Uterus (tissue), 4 donors: ENCODE data around the gene SLC29A1. TPM values are rescaled to one million over a fixed set of nuclear protein-coding genes. Genes with fewer than 3 reads are reported as not detected.

ENCODE experiments used
- DNase-seq, 2 donors: peaks; one replicate each; pipeline ENCODE4 v3.0.0-alpha.2; 2019 to 2020
- H3K27ac ChIP-seq, 2 donors: fragments of 200-600 bp; sonication (generic); 1 replicate in 1 of 2; 2 replicates in 1 of 2; pipeline ENCODE4 v1.5.1; 2016 to 2018
- H3K27me3 ChIP-seq, 2 donors: fragments of 200-600 bp; sonication (generic); one replicate each; pipeline ENCODE4 v1.5.1; 2018 to 2019; ENCODE audit warnings: control low read depth in 1 of 2
- H3K36me3 ChIP-seq, 2 donors: fragments of 200-600 bp; sonication (generic); one replicate each; pipeline ENCODE4 v1.5.1; 2019; ENCODE audit warnings: control low read depth in 1 of 2
- H3K4me1 ChIP-seq, 2 donors: fragments of 200-600 bp; sonication (generic); one replicate each; pipeline ENCODE4 v1.5.1; 2018 to 2019; ENCODE audit warnings: control low read depth in 1 of 2
- H3K4me3 ChIP-seq, 2 donors: fragments of 200-600 bp; sonication (generic); 1 replicate in 1 of 2; 2 replicates in 1 of 2; pipeline ENCODE4 v1.5.1; 2018 to 2019; ENCODE audit warnings: mild to moderate bottlenecking in 1 of 2
- H3K9me3 ChIP-seq, 2 donors: fragments of 200-600 bp; sonication (generic); one replicate each; pipeline ENCODE4 v1.5.1; 2019; ENCODE audit warnings: control low read depth in 1 of 2
- POLR2A ChIP-seq, 2 donors: fragments of 450-650 bp; IDR thresholded peaks; one replicate each; pipeline ENCODE4 v1.6.1; 2016; ENCODE audit warnings: antibody characterized with exemption in 2 of 2, mild to moderate bottlenecking in 1 of 2, moderate library complexity in 1 of 2
- intact Hi-C: fragments of 100-400 bp; cut with DNase I; formaldehyde crosslinking; loops from one replicate; pipeline ENCODE4 v1.15.1; 2023; ENCODE audit warnings: low total_unique reads
- total RNA-seq, 4 donors: library from RNA; depleted of rRNA in 3 of 4; stranded (reverse); fragments of >200 nt in 3 of 4; gene quantifications; one replicate each; pipeline versions ENCODE4 v1.1.0 to v1.2.4, GENCODE V29; 2014 to 2023
- TF ChIP-seq, protein P1 (sequence below), 4 experiments: fragments of 200-600 bp in 2 of 4; fragments of 450-650 bp in 2 of 4; sonication (generic) in 2 of 4; IDR thresholded peaks; one replicate each; pipeline ENCODE4 v1.5.1; 2016 to 2019; ENCODE audit warnings: antibody characterized with exemption in 4 of 4, mild to moderate bottlenecking in 2 of 4, moderate library complexity in 1 of 4
- donor health status: DM: yes; HTN: yes; CAD: no.

SLC29A1 gene
- total RNA-seq, 4 donors from 2014 or later, result 29.9 to 150 (median 95.1) TPM

GRCh38 chr6:44257025-44257752 is 33.8 kb downstream of the SLC29A1 start, which contains the start of gene SLC35B2:
TSS of gene SLC35B2 (minus strand) at chr6:44257528. CDS start at chr6:44257410, 118 bp downstream.
- intact Hi-C loops, result no loop called here
- Histone ChIP-seq H3K9me3 (no peaks in the 10 kb centered on the region), H3K27ac (peak within 1 kb of the TSS; percentile 90 to 96), H3K4me3 (peak within 1 kb of the TSS; percentile 62 to 89), H3K27me3 (no peaks in the 10 kb centered on the region), H3K4me1 (peaks cover 0 to 6% of the 10 kb centered on the region in 2 donors), H3K36me3 (no peaks in the 10 kb centered on the region)
- peak; percentile 52 to 87 for TF ChIP-seq POLR2A (IDR thresholded peaks at IDR 0.05)
- TF ChIP-seq, protein P1, sequence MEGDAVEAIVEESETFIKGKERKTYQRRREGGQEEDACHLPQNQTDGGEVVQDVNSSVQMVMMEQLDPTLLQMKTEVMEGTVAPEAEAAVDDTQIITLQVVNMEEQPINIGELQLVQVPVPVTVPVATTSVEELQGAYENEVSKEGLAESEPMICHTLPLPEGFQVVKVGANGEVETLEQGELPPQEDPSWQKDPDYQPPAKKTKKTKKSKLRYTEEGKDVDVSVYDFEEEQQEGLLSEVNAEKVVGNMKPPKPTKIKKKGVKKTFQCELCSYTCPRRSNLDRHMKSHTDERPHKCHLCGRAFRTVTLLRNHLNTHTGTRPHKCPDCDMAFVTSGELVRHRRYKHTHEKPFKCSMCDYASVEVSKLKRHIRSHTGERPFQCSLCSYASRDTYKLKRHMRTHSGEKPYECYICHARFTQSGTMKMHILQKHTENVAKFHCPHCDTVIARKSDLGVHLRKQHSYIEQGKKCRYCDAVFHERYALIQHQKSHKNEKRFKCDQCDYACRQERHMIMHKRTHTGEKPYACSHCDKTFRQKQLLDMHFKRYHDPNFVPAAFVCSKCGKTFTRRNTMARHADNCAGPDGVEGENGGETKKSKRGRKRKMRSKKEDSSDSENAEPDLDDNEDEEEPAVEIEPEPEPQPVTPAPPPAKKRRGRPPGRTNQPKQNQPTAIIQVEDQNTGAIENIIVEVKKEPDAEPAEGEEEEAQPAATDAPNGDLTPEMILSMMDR (IDR thresholded peaks at IDR 0.05), result peak; percentile 50 to 93 (median 89)
- peak; percentile 57 to 74 for DNase-seq

DNA sequence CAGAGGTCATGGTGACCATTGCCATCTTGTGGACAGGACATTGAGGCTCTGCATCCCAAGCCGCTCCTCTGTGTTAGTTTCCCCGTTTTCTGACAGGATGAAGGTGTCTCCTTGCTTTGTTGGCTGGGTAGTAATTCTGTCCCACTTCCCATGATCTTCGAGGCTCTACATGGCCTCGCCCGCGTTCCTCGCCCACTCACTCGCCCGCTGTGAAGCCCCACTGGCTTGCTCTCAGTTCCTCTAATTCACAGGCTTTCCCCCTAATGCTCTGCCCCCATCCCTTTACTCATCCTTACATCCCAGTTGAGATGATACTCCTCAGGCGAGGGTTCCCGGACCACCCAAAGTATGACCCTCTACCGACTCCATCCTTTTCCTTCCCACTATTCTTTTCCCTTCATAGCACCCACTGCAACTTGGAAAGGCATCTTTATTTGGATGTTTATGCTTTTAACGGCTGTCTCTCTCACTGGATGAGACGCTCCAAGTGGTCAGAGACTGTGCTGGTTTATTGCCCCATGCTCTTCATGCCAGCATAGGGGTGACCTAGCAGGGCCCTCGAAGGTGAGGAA is 34.4 kb downstream of the SLC29A1 start:
- H3K9me3 ChIP-seq, result no peaks in the 10 kb centered on the region
- DNase-seq, result no peak
- H3K27me3 ChIP-seq, result no peaks in the 10 kb centered on the region
- peak overlapping the region; percentile 62 to 89 for H3K4me3 ChIP-seq
- peak overlapping the region; percentile 90 to 96 for H3K27ac ChIP-seq
- intact Hi-C loops, result no loop called here
- peaks cover 0 to 13% of the 10 kb centered on the region in 2 donors for H3K4me1 ChIP-seq
- TF ChIP-seq, protein P1 (IDR thresholded peaks at IDR 0.05), result no peak
- TF ChIP-seq POLR2A (IDR thresholded peaks at IDR 0.05), result no peak
- no peaks in the 10 kb centered on the region for H3K36me3 ChIP-seq

GRCh38 chr6:44258325-44258863 is 35.0 kb downstream of the SLC29A1 start:
- intact Hi-C loops, result no loop called here
- Histone ChIP-seq H3K9me3 (no peaks in the 10 kb centered on the region), H3K27ac (peak overlapping the region; percentile 90 to 96), H3K4me1 (peaks cover 0 to 15% of the 10 kb centered on the region in 2 donors), H3K27me3 (no peaks in the 10 kb centered on the region), H3K4me3 (no peak overlapping the region), H3K36me3 (no peaks in the 10 kb centered on the region)
- DNase-seq, result peak in 1 of 2 donors; percentile 14
- no peak for TF ChIP-seq POLR2A (IDR thresholded peaks at IDR 0.05)
- TF ChIP-seq, protein P1 (IDR thresholded peaks at IDR 0.05), result no peak

DNA sequence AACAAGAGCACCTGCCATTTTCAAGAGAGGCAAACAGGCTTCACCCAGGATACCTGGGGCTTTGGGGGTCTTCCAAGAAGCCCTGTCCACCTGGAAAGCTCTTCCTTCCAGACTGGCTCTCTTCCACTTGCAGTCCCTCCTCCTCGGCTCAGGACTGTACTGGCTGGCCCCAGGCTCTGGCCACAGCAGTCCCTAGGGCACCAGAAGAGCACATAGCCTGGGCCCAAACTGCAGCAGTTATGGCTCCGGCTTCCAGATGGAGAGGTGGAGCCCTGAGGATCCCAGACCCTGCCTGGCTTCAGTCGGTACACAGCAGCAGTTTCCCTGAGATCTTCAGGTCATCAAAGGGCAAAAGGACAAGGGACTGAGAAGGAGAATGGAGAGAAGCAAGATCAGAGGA is 35.5 kb downstream of the SLC29A1 start:
- no peak overlapping the region for H3K4me3 ChIP-seq
- intact Hi-C loops, result no loop called here
- no peaks in the 10 kb centered on the region for H3K36me3 ChIP-seq
- H3K27ac ChIP-seq, result no peak overlapping the region
- TF ChIP-seq, protein P1 (IDR thresholded peaks at IDR 0.05), result no peak
- TF ChIP-seq POLR2A (IDR thresholded peaks at IDR 0.05), result no peak
- peaks cover 0 to 21% of the 10 kb centered on the region in 2 donors for H3K4me1 ChIP-seq
- no peaks in the 10 kb centered on the region for H3K27me3 ChIP-seq
- no peak for DNase-seq
- no peaks in the 10 kb centered on the region for H3K9me3 ChIP-seq

DNA sequence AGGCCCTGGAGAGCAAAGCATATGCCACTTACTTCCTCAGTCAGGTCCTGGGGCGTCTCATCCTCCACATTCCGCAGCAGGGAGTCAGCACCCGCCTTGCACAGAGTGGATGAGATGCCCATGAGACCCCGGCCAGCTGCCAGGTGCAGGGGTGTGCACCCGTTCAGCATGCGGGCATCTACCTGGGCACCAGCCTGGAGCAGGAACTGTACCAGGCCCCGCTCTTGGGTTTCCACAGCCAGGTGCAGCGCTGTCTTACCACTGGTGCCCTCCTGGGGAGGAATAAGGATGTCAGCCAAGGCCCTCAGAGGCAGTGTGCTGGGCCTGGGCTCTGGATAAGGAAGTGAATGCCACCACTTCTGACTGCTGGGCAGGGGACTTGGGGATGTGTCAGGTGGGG is 36.6 kb downstream of the SLC29A1 start:
- Histone ChIP-seq H3K36me3 (no peaks in the 10 kb centered on the region), H3K4me3 (no peak overlapping the region), H3K27me3 (no peaks in the 10 kb centered on the region), H3K9me3 (no peaks in the 10 kb centered on the region), H3K27ac (no peak overlapping the region), H3K4me1 (peaks cover 0 to 27% of the 10 kb centered on the region in 2 donors)
- no peak for TF ChIP-seq POLR2A (IDR thresholded peaks at IDR 0.05)
- TF ChIP-seq, protein P1 (IDR thresholded peaks at IDR 0.05), result no peak
- intact Hi-C loops, result no loop called here
- DNase-seq, result no peak
